Heart right ventricle (tissue), 16 donors: ENCODE results near the gene UGT2B17. TPM values are rescaled to one million over a fixed set of nuclear protein-coding genes. Genes with fewer than 3 reads are reported as not detected.

Experiments
- ATAC-seq, 8 donors: fragments of 200-7000 bp; cut with Tn5 transposase; one replicate each; pipeline ENCODE4 v1.9.1; 2020; ENCODE audit warnings: mild to moderate bottlenecking in 8 of 8, moderate library complexity in 8 of 8, moderate number of reproducible peaks in 1 of 8
- DNase-seq, 2 donors: peaks; one replicate each; pipeline ENCODE4 v3.0.0-alpha.2; 2020
- H3K27ac ChIP-seq, 10 donors: fragments of 200-600 bp; sonication (generic) in 2 of 10; one replicate each; pipeline versions ENCODE4 v1.5.0 to v1.8.0; 2020 to 2022; ENCODE audit warnings: mild to moderate bottlenecking in 3 of 10
- H3K27me3 ChIP-seq, 7 donors: fragments of 200-600 bp; one replicate each; pipeline ENCODE4 v1.8.0; 2021 to 2022; ENCODE audit warnings: mild to moderate bottlenecking in 2 of 7
- H3K36me3 ChIP-seq, 9 donors: fragments of 200-600 bp; sonication (generic) in 1 of 9; one replicate each; pipeline versions ENCODE4 v1.5.0 to v1.8.0; 2020 to 2022; ENCODE audit warnings: mild to moderate bottlenecking in 2 of 9
- H3K4me1 ChIP-seq, 9 donors: fragments of 200-600 bp; sonication (generic) in 1 of 9; one replicate each; pipeline versions ENCODE4 v1.5.0 to v1.8.0; 2020 to 2022; ENCODE audit warnings: mild to moderate bottlenecking in 4 of 9
- H3K4me3 ChIP-seq, 10 donors: fragments of 200-600 bp; sonication (generic) in 2 of 10; one replicate each; pipeline versions ENCODE4 v1.5.0 to v1.8.0; 2020 to 2022; ENCODE audit warnings: mild to moderate bottlenecking in 7 of 10, moderate library complexity in 2 of 10
- H3K9me3 ChIP-seq, 11 donors: fragments of 200-600 bp in 10 of 11; sonication (generic) in 2 of 11; one replicate each; pipeline versions ENCODE4 v1.5.0 to v1.8.0; 2013 to 2022; ENCODE audit warnings: mild to moderate bottlenecking in 2 of 11, control low read depth in 1 of 11, moderate library complexity in 1 of 11
- CTCF ChIP-seq, 9 donors: fragments of 200-600 bp; sonication (generic) in 2 of 9; IDR thresholded peaks; one replicate each; pipeline versions ENCODE4 v1.5.0 to v1.8.0; 2021 to 2022; ENCODE audit warnings: antibody characterized with exemption in 9 of 9, mild to moderate bottlenecking in 5 of 9, moderate library complexity in 1 of 9
- WGBS, 2 donors: extraction: QIAGEN DNeasy Blood & Tissue Kit; methylation state at CpG; one replicate each; pipeline ENCODE4 v1.1.7; 2013; ENCODE audit warnings: inconsistent platforms in 1 of 2; 5-methylcytosine and 5-hydroxymethylcytosine counted together
- intact Hi-C, 10 donors: fragments of 100-400 bp; cut with DNase I; formaldehyde crosslinking; loops; one replicate each; pipeline versions ENCODE4 v1.11.1 to v1.14.2; 2022
- polyA plus RNA-seq, 2 donors: library from polyadenylated mRNA; stranded (reverse); fragments of 200-250 nt; gene quantifications; one replicate each; pipeline ENCODE4 v1.2.3, GENCODE V29; 2013
- total RNA-seq, 10 donors: library from RNA; stranded (reverse); fragmentation: NEBNext Ultra II Directional in 3 of 10; extraction: Animal tissue kit (Norgen Biotek cat#: 25700) in 3 of 10; gene quantifications; one replicate each; pipeline versions ENCODE4 v1.2.1 to v1.2.4, GENCODE V29; 2021 to 2023
- donor health status: Arrhythmogenic right ventricular cardiomyopathy.
- donor health status: ischemic (EF 13 %, LVEDD 7.1; RV severe dilation, severe dysfunction).
- donor health status: healthy with polysubstance abuse.
- donor health status: DM: no; HTN: yes; CAD: no.
- donor health status: DM: no; HTN: no; CAD: no.
- donor health status: ischemic (EF 25% LVEDD 6.9; RV normal size, moderate dysfunction).
- donor health status: ischemic (EF 25% LVEDD 5.7; RV mildly dilated, moderate dysfunction).
- donor health status: healthy.
- donor health status: DM: yes; HTN: yes; CAD: no.
- donor health status: Ischemic cardiomyopathy.
- donor health status: ischemic (EF 35%, LVEDD 5.7; RV mildly dilated, moderate dysfunction).
- donor health status: nonischemic (EF 11% LVEDD 7.7; RV severe dilation, severe dysfunction).
- donor health status: DM: yes; HTN: yes; CAD: no.
- donor health status: PGD.
- donor health status: ischemic (EF 29% LVEDD 5.4; RV normal size, mild dysfunction).
- donor health status: nonischemic (EF 23%, LVEDD 6.1; RV moderate dilation, normal function).

The UGT2B17 gene
- total and polyA plus RNA-seq, 12 donors = 0.12 TPM; not detected in 11

- Histone ChIP-seq H3K27ac (no peak overlapping the region), H3K27me3 (no peaks in the 10 kb centered on the region), H3K4me1 (no peaks in the 10 kb centered on the region), H3K36me3 (no peaks in the 10 kb centered on the region), H3K4me3 (no peak overlapping the region), H3K9me3 (no peaks in the 10 kb centered on the region)
- intact Hi-C loops = no loop called here
- TF ChIP-seq CTCF (IDR thresholded peaks at IDR 0.05) = no peak
- DNase-seq = no peak
- WGBS, 2 donors = 62% methylated on average over 1 of the region's 1 CpG; no CpG with 5 or more reads in 1 of the 2 donors
- ATAC-seq = no peak
Measured at GRCh38 chr4:68613752-68614151, 37.6 kb upstream of the UGT2B17 start.

GRCh38 chr4:68606240-68606639, 30.1 kb upstream of the UGT2B17 start:
- intact Hi-C loops = loop anchor here in 1 of 10 donors (2.0 kb wide), 1 partner anchor 25 kb away; no protein-coding TSS in a partner anchor
- Histone ChIP-seq H3K9me3 (no peaks in the 10 kb centered on the region), H3K36me3 (no peaks in the 10 kb centered on the region), H3K4me1 (no peaks in the 10 kb centered on the region), H3K27ac (no peak overlapping the region), H3K27me3 (no peaks in the 10 kb centered on the region), H3K4me3 (no peak overlapping the region)
- ATAC-seq = no peak
- TF ChIP-seq CTCF (IDR thresholded peaks at IDR 0.05) = no peak
- no peak for DNase-seq
- WGBS, 2 donors = 77% methylated on average over 1 of the region's 1 CpG; no CpG with 5 or more reads in 1 of the 2 donors

GRCh38 chr4:68599150-68599549, 23.0 kb upstream of the UGT2B17 start:
- Histone ChIP-seq H3K4me3 (no peak overlapping the region), H3K27ac (no peak overlapping the region), H3K36me3 (no peaks in the 10 kb centered on the region), H3K9me3 (no peaks in the 10 kb centered on the region), H3K27me3 (no peaks in the 10 kb centered on the region), H3K4me1 (no peaks in the 10 kb centered on the region)
- TF ChIP-seq CTCF (IDR thresholded peaks at IDR 0.05) = no peak
- intact Hi-C loops = no loop called here
- DNase-seq = no peak
- ATAC-seq = no peak
- WGBS, 2 donors = 80% methylated on average over 3 of the region's 3 CpGs; no CpG with 5 or more reads in 1 of the 2 donors

- TF ChIP-seq CTCF (IDR thresholded peaks at IDR 0.05) = no peak
- ATAC-seq (no peak), DNase-seq (no peak)
- H3K9me3 ChIP-seq = no peaks in the 10 kb centered on the region
- H3K27me3 ChIP-seq = no peaks in the 10 kb centered on the region
- H3K36me3 ChIP-seq = no peaks in the 10 kb centered on the region
- H3K27ac ChIP-seq = no peak overlapping the region
- intact Hi-C loops = no loop called here
- H3K4me1 ChIP-seq = no peaks in the 10 kb centered on the region
- no peak overlapping the region for H3K4me3 ChIP-seq
- WGBS, 2 donors = 78% methylated on average over 2 of the region's 2 CpGs; no CpG with 5 or more reads in 1 of the 2 donors
Measured at GRCh38 chr4:68597482-68597881, 21.4 kb upstream of the UGT2B17 start.
